K562 (cell line): ENCODE measurements around the gene UBE2L6. TPM values are rescaled to one million over a fixed set of nuclear protein-coding genes. Genes with fewer than 3 reads are reported as not detected.

ENCODE experiments used
- EP300 ChIP-seq: IDR thresholded peaks from 2 replicates; pipeline ENCODE4 v1.6.1; 2012; ENCODE audit warnings: low read length, improper control_type of control experiment
- FOXJ2 ChIP-seq: fragments of 200-800 bp; sonication (Bioruptor generic); IDR thresholded peaks from 2 replicates; pipeline ENCODE4 v1.6.1; 2016; ENCODE audit warnings: missing genetic modification characterization, missing compliant biosample characterization
- JUND ChIP-seq, 2 experiments: IDR thresholded peaks; 2 replicates in 1 of 2; 3 replicates in 1 of 2; pipeline ENCODE4 v1.6.1; 2011; ENCODE audit warnings: borderline replicate concordance in 2 of 2, low read depth in 2 of 2, low read length in 2 of 2, improper control_type of control experiment in 1 of 2, missing biosample characterization in 1 of 2, missing genetic modification characterization in 1 of 2, missing genetic modification reagents in 1 of 2
- WHSC1 ChIP-seq: IDR thresholded peaks from one replicate; pipeline ENCODE4 v1.6.1; 2012; ENCODE audit warnings: low read length, control low read depth, inconsistent platforms
- YY1 ChIP-seq, 3 experiments: IDR thresholded peaks; 2 replicates each; pipeline ENCODE4 v1.6.1; 2011; ENCODE audit warnings: low read length in 2 of 3, mild to moderate bottlenecking in 2 of 3, moderate library complexity in 2 of 3, borderline replicate concordance in 1 of 3, control low read depth in 1 of 3, low read depth in 1 of 3; ENCODE audit not compliant: insufficient read depth in 3 of 3, insufficient replicate concordance in 2 of 3, control insufficient read depth in 1 of 3, insufficient read length in 1 of 3; ENCODE audit errors: extremely low read depth in 1 of 3
- ZBTB1 ChIP-seq: sonication (generic); formaldehyde crosslinking; IDR thresholded peaks from 2 replicates; pipeline ENCODE4 v1.8.1; 2023; ENCODE audit warnings: missing genetic modification reagents, low read depth, mild to moderate bottlenecking, borderline replicate concordance
- ZKSCAN8 ChIP-seq: fragments of 200-800 bp; sonication (Bioruptor generic); IDR thresholded peaks from 2 replicates; pipeline ENCODE4 v1.6.1; 2016; ENCODE audit warnings: missing genetic modification characterization, missing compliant biosample characterization
- ZNF444 ChIP-seq: fragments of 250-450 bp; sonication (Bioruptor Pico); IDR thresholded peaks from 2 replicates; pipeline ENCODE4 v1.4.0; 2020; ENCODE audit warnings: mild to moderate bottlenecking, moderate library complexity
- polyA plus RNA-seq, 8 experiments: library from polyadenylated mRNA; depleted of rRNA in 4 of 8; stranded (reverse) in 5 of 8; unstranded in 3 of 8; fragments of >200 nt; fragmentation: Nextera tagmentation in 2 of 8; fragmentation: Illumina TruSeq in 1 of 8; extraction: Ambion mirVana in 2 of 8; extraction: Trizol in 1 of 8; gene quantifications; 2 replicates each; pipeline versions ENCODE4 v1.2.1 to v1.2.3, GENCODE V29; 2011 to 2014; ENCODE audit warnings: inconsistent platforms in 1 of 8, missing spikeins in 1 of 8
- total RNA-seq, 7 experiments: library from RNA; depleted of rRNA in 6 of 7; stranded (reverse); fragments of >200 nt in 6 of 7; fragmentation: Illumina TruSeq in 2 of 7; extraction: Trizol in 2 of 7; gene quantifications; 2 replicates each; pipeline versions ENCODE4 v1.2.1 to v1.2.3, GENCODE V29; 2011 to 2021; ENCODE audit warnings: low replicate concordance in 1 of 7
- TF ChIP-seq, protein P1 (sequence below), 2 experiments: fragments of 450-650 bp; formaldehyde crosslinking in 1 of 2; IDR thresholded peaks; 2 replicates each; pipeline versions ENCODE4 v1.4.0 to v1.6.1; 2014 to 2020; ENCODE audit warnings: mild to moderate bottlenecking in 2 of 2, borderline replicate concordance in 1 of 2, low read depth in 1 of 2
- TF ChIP-seq, protein P2 (sequence below), 3 experiments: IDR thresholded peaks in 2 of 3; conservative IDR thresholded peaks in 1 of 3; 2 replicates each; pipeline ENCODE4 v1.5.1; 2011 to 2012; ENCODE audit warnings: low read length in 3 of 3, mild to moderate bottlenecking in 3 of 3, control low read depth in 2 of 3, improper control_type of control experiment in 1 of 3, inconsistent platforms in 1 of 3, low read depth in 1 of 3, mixed read lengths in 1 of 3, moderate library complexity in 1 of 3; ENCODE audit not compliant: insufficient read depth in 2 of 3
- TF ChIP-seq, protein P3 (sequence below): fragments of 450-650 bp; formaldehyde crosslinking; IDR thresholded peaks from 2 replicates; pipeline ENCODE4 v1.4.0; 2020; ENCODE audit warnings: mild to moderate bottlenecking, moderate library complexity
- TF ChIP-seq, protein P4 (sequence below): fragments of 450-650 bp; formaldehyde crosslinking; IDR thresholded peaks from 2 replicates; pipeline ENCODE4 v1.4.0; 2022; ENCODE audit warnings: missing genetic modification characterization

Gene UBE2L6
- total and polyA plus RNA-seq, 9 of the 15 experiments (the other 6 are each of a cell fraction or from before 2014, with no cell fraction given): 5.9 to 24.9 (median 9.7) TPM

DNA sequence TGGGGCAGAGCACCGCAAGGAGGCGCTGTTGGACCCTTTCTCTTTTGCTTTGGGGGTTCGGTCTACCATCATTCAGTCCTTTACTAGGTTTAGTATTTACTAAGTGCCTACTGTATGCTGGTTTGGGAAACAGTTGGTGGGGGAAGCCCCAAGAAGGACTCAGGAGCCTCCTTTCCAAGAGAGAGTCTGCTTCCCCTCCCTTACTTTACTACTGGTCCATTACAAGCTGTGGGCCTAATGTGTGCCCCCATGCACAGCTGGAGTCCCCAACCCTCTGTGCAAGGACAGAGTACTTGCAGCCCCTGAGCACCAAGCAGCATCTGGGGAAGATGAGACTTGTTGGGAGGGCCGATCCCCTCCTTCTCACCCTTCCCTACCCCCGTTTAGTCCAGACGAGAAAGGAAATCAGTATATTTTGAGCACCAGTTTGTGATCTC is 876 bp upstream of the UBE2L6 start (continued):
- TF ChIP-seq, protein P1, sequence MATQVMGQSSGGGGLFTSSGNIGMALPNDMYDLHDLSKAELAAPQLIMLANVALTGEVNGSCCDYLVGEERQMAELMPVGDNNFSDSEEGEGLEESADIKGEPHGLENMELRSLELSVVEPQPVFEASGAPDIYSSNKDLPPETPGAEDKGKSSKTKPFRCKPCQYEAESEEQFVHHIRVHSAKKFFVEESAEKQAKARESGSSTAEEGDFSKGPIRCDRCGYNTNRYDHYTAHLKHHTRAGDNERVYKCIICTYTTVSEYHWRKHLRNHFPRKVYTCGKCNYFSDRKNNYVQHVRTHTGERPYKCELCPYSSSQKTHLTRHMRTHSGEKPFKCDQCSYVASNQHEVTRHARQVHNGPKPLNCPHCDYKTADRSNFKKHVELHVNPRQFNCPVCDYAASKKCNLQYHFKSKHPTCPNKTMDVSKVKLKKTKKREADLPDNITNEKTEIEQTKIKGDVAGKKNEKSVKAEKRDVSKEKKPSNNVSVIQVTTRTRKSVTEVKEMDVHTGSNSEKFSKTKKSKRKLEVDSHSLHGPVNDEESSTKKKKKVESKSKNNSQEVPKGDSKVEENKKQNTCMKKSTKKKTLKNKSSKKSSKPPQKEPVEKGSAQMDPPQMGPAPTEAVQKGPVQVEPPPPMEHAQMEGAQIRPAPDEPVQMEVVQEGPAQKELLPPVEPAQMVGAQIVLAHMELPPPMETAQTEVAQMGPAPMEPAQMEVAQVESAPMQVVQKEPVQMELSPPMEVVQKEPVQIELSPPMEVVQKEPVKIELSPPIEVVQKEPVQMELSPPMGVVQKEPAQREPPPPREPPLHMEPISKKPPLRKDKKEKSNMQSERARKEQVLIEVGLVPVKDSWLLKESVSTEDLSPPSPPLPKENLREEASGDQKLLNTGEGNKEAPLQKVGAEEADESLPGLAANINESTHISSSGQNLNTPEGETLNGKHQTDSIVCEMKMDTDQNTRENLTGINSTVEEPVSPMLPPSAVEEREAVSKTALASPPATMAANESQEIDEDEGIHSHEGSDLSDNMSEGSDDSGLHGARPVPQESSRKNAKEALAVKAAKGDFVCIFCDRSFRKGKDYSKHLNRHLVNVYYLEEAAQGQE (IDR thresholded peaks at IDR 0.05; ENCODE audit: borderline replicate concordance): peak; percentile 68; the same call in 1 of the 2 replicates
- TF ChIP-seq, protein P1 (CRISPR knock-in tag; IDR thresholded peaks at IDR 0.05; ENCODE audit: low read depth): no peak
- peak; percentile 97 for TF ChIP-seq ZKSCAN8 (CRISPR knock-in tag)
- TF ChIP-seq FOXJ2 (tag): no peak
- TF ChIP-seq, protein P2, sequence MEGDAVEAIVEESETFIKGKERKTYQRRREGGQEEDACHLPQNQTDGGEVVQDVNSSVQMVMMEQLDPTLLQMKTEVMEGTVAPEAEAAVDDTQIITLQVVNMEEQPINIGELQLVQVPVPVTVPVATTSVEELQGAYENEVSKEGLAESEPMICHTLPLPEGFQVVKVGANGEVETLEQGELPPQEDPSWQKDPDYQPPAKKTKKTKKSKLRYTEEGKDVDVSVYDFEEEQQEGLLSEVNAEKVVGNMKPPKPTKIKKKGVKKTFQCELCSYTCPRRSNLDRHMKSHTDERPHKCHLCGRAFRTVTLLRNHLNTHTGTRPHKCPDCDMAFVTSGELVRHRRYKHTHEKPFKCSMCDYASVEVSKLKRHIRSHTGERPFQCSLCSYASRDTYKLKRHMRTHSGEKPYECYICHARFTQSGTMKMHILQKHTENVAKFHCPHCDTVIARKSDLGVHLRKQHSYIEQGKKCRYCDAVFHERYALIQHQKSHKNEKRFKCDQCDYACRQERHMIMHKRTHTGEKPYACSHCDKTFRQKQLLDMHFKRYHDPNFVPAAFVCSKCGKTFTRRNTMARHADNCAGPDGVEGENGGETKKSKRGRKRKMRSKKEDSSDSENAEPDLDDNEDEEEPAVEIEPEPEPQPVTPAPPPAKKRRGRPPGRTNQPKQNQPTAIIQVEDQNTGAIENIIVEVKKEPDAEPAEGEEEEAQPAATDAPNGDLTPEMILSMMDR (IDR thresholded peaks at IDR 0.05 in 2 of 3, conservative IDR thresholded peaks at IDR 0.05 in 1 of 3; ENCODE audit: insufficient read depth in 2 of 3, low read depth in 1 of 3, low read length in 3 of 3): peak; percentile 91 to 98 (median 92); a peak in 5 of 6 replicates
- no peak for TF ChIP-seq ZBTB1
- peak; percentile 36; the same call in 1 of the 2 replicates for TF ChIP-seq JUND (IDR thresholded peaks at IDR 0.05; ENCODE audit: borderline replicate concordance, low read depth, low read length)
- TF ChIP-seq JUND (tag; IDR thresholded peaks at IDR 0.05; ENCODE audit: borderline replicate concordance, low read depth, low read length): no peak; the same call in 2 of the 3 replicates
- TF ChIP-seq, protein P3, sequence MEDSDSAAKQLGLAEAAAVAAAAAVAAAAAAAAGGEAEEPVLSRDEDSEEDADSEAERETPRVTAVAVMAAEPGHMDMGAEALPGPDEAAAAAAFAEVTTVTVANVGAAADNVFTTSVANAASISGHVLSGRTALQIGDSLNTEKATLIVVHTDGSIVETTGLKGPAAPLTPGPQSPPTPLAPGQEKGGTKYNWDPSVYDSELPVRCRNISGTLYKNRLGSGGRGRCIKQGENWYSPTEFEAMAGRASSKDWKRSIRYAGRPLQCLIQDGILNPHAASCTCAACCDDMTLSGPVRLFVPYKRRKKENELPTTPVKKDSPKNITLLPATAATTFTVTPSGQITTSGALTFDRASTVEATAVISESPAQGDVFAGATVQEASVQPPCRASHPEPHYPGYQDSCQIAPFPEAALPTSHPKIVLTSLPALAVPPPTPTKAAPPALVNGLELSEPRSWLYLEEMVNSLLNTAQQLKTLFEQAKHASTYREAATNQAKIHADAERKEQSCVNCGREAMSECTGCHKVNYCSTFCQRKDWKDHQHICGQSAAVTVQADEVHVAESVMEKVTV (CRISPR knock-in tag): peak; percentile 55
- TF ChIP-seq YY1 (IDR thresholded peaks at IDR 0.05; ENCODE audit: borderline replicate concordance in 1 of 3, control insufficient read depth in 1 of 3, extremely low read depth in 1 of 3, insufficient read depth in 3 of 3, insufficient read length in 1 of 3, insufficient replicate concordance in 2 of 3, low read depth in 1 of 3, low read length in 2 of 3): peak in 1 of 3 experiments; percentile 18
- TF ChIP-seq ZNF444 (CRISPR knock-in tag): no peak
- TF ChIP-seq, protein P4, sequence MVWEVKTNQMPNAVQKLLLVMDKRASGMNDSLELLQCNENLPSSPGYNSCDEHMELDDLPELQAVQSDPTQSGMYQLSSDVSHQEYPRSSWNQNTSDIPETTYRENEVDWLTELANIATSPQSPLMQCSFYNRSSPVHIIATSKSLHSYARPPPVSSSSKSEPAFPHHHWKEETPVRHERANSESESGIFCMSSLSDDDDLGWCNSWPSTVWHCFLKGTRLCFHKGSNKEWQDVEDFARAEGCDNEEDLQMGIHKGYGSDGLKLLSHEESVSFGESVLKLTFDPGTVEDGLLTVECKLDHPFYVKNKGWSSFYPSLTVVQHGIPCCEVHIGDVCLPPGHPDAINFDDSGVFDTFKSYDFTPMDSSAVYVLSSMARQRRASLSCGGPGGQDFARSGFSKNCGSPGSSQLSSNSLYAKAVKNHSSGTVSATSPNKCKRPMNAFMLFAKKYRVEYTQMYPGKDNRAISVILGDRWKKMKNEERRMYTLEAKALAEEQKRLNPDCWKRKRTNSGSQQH (CRISPR knock-in tag): no peak
- TF ChIP-seq WHSC1: no peak
- 0 out of 2 replicates have a peak, but pooled peaks have one; percentile 20 for TF ChIP-seq EP300
